SHP77 (cell line): ENCODE measurements around the gene AKAP12.
A peak's percentile ranks its signal among the peaks of the same experiment; 100 is the strongest.

Source experiments
- DNase-seq, 2 experiments: peaks; one replicate each; lab custom pipeline; 2025; lab: John Stamatoyannopoulos, UW

AKAP12 gene, protein sequence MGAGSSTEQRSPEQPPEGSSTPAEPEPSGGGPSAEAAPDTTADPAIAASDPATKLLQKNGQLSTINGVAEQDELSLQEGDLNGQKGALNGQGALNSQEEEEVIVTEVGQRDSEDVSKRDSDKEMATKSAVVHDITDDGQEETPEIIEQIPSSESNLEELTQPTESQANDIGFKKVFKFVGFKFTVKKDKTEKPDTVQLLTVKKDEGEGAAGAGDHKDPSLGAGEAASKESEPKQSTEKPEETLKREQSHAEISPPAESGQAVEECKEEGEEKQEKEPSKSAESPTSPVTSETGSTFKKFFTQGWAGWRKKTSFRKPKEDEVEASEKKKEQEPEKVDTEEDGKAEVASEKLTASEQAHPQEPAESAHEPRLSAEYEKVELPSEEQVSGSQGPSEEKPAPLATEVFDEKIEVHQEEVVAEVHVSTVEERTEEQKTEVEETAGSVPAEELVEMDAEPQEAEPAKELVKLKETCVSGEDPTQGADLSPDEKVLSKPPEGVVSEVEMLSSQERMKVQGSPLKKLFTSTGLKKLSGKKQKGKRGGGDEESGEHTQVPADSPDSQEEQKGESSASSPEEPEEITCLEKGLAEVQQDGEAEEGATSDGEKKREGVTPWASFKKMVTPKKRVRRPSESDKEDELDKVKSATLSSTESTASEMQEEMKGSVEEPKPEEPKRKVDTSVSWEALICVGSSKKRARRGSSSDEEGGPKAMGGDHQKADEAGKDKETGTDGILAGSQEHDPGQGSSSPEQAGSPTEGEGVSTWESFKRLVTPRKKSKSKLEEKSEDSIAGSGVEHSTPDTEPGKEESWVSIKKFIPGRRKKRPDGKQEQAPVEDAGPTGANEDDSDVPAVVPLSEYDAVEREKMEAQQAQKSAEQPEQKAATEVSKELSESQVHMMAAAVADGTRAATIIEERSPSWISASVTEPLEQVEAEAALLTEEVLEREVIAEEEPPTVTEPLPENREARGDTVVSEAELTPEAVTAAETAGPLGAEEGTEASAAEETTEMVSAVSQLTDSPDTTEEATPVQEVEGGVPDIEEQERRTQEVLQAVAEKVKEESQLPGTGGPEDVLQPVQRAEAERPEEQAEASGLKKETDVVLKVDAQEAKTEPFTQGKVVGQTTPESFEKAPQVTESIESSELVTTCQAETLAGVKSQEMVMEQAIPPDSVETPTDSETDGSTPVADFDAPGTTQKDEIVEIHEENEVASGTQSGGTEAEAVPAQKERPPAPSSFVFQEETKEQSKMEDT (N-terminal part only)

DNA sequence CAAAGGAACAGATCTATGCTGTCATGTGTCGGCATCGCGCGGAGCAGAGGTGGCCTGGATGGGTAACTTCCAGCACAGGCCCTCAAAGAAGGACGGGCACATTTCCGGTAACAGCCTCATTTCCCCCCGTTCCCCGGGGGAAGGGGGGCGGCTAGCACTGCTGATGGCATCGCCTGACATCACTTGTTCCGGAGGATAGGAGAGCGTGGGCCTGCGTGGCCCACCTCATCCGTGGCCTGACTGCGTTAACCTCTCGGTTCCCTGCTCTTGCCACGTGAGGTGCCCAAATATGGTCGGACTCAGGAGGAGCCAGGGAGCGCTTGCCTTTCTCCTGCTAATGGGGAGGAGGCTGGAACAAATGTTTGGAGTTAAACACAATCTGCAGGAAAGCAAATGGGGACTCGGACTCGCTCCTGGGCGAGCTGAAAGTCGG, at the start of gene AKAP12:
Gene AKAP12, plus strand, starts transcription at position 365 of the 433 bp plus-strand sequence. CDS start 596 bp downstream, outside the sequence.
- DNase-seq: no peak

DNA sequence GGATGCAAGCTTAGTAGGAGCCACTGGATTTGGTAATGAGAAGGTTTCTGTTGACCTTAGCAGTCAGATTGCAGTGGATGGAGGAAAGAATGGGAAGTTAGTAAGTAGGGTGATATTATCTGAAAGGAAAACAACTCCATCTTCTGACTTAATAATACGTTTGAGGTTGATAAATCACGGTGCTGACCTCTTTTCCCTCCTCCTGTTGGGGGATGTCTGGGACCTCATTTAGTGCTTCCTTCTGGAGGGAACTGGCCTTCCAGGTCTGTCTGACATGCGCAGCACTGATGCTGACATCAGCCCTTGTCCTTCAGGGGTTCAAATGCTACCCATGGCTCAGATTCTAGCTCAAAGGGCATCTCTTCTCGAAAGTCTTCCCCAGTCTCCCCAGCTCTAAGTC, 48.2 kb upstream of the AKAP12 start:
- DNase-seq: no peak

DNA sequence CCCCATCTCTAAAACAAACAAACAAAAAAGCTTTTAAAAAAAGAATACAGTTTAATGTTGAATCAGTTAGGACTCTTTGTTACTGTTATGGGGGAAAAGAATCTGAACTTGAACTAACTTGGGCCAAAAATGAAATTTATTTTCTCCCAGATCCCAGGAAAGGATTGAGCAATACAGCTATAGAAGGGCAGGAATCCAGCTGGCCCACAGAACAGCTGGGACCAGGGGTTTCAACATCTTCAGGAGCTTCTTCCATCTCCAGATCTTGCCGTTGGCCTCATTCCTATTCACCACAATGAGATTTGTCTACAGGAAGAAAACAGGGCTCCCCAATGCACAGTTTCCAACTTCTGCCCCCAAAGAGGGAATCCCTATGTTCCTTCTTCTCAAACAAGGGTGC, 43.2 kb upstream of the AKAP12 start:
- DNase-seq: no peak

DNA sequence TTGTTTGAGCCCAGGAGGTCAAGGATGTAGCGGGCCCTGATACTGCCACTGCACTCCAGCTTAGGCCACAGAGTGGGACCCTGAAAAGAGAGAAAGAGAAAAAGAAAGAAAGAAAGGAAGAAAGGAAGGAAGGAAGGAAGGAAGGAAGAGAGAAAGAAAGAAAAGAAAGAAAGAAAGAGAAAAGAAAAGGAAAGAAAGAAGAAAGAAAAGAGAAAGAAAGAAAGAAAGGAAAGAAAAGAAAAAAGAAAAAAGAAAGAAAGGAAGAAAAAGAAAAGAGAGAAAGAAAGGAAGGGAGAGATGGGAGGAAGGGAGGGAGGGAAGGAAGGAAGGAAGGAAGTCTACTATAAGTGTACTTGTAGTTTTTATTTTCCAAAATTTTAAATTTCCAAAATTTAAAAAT, 42.2 kb upstream of the AKAP12 start:
- no peak for DNase-seq

DNA sequence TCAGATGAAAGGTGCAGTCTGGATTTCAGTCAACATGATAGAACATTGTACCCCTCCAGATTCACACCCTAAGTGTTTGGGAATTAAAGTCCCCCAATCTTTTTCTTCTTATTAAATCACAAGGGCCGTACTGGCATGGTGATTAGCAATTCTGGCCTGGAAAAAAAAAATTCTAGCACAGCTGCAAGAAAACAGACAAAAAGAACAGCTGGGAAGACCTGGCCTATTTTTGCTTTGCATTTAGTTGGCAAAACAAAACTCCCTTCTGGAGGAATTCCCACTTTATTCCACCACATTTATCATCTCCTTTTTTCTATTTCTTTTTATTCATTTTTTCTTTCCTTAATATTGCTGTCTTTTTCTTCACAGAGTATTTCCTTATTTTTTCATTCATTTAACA, 39.8 kb upstream of the AKAP12 start:
- DNase-seq: no peak

DNA sequence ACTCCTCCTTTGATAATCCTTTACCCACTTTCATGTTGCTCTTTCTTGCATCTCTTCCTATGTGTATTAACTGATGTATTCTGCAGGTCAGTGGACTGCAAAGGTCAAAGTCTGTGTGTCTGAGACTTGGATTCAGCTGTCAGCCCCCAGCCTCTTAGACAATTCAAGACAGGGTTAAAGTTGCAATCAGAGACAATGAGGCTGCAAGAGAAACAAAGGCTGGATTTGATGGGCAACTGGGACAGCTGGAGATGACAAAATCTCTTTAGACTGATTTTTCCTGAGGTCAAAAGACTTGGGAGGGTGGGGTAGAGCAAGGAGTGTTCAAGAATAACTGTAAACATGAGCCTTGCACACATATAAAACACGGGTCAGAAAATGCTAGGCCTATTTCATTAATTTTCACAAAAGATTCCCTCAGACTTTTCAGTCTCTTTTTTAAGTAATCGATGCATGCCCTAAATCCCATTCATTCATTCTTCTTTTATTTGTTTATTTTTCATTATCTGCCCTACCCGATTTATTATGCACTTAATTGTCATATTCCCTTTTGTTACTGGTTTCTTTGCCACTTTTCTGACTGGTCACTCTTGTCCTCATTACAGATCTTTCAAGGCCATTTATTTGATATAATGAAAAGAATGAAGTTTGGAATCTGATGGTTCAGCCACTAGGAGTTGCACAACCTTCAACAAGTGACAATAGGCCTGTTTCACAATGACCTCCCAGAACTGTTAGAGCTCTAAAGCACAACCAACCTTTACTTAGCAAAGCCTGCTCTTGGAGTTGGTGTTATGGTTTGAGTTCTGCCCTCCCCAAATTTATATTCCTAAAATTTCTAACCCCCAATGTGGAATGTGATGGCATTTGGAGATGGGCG, 33.8 kb upstream of the AKAP12 start:
- no peak for DNase-seq

DNA sequence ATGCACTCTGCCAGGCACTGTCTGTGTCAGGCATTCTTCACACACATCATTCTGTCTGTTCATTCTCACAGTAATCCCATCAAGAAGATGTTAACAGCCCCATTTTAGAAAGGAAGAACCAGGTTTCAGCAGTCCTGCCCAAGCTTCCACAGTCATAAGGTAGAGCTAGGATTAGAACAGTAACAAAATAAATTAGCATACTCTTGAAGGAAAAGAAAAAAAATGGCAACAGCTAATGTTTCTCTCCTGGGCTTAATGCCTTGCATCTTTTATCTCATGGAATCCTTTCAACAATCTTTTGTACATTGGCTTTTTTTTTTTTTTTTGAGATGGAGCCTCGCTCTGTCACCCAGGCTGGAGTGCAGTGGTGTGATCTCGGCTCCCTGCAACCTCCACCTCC, 32.1 kb upstream of the AKAP12 start:
- no peak for DNase-seq

DNA sequence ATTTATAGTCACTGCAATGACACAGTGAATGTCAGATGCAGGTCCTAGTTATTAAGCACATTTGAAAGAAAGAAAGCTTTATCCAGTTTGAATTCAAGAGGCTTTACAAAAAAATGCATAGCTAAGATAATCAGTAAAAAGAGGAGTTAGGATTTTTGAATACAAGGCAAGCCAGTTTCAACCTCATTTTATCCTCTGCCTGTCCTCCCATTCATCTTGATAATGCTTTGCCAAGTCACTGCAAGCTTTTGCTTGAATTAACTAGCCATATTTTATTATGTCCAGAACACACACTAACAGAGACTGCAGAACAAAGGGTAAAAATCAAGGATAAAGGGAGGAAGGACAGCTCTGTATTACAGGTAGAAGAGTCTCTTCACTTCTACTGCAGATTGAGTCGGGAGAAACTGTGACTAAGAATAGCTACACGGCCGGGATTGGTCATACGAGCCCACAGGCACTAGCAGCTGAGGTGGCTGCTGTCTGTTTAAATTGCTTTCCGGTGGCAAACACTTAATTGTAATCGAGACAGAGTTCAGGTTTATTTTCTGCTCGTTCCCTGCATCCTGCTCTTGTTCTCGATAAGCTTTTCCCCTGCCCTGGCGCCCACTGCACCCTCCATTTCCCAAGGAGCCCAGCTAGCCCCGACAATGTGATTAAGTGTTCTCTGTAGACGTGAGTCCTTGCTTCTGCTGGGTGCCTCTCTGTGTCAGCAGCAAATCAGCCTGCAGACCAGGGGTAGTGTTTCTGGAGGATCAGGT, 30.5 kb upstream of the AKAP12 start:
- DNase-seq: peak; percentile 11 to 30

DNA sequence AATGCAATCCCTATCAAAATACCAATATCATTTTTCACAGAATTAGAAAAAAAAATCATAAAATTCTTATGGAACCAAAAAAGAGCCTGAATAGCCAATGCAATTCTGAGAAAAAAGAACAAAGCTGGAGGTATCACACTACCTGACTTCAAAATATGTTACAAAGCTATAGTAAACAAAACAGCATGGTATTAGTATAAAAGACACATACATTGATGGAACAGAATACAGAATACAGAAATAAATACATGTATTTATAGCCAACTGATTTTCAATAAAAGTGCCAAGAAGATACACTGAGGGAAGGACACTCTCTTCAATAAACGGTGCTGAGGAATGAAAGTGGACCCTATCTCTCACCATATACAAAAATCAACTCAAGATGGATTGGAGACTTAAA, 28.7 kb upstream of the AKAP12 start:
- DNase-seq: no peak

DNA sequence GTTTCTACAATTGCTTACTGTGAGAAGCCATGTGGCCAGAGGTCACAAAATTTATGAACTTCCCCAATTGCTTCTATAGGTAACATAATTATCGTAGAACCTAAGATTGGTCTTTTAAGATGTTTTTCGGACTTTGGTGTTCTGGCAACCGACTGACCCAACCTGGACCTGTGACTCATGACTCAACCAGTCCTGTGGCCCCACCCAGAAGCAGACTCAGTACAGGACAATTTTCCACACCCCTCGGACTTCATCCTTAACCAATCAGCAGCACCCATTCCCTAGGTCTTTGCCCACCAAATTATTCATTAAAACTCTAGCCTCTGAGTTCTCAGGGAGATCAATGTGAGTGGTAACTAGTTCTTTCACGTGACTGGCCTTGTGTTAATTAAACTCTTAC, 26.4 kb upstream of the AKAP12 start:
- no peak for DNase-seq

DNA sequence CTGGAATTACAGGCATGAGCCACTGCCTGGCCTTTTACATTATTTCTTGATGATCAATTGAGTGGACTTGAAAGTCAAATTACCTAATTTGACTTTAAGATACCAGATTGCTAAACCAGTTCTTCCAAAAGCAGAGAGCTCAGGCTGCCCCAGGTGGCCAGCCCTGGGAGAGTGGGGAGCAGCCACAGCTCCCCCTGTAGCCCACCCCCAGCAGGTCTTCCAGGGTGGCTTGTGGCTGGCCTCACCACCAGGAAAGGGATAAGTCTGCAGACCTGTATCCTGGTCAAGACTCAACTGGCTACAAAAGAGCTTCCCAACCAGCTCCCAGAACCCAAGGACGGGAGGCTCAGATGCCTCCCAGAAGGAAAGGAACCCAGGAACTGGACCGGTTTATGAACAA, 23.8 kb upstream of the AKAP12 start:
- DNase-seq: no peak

DNA sequence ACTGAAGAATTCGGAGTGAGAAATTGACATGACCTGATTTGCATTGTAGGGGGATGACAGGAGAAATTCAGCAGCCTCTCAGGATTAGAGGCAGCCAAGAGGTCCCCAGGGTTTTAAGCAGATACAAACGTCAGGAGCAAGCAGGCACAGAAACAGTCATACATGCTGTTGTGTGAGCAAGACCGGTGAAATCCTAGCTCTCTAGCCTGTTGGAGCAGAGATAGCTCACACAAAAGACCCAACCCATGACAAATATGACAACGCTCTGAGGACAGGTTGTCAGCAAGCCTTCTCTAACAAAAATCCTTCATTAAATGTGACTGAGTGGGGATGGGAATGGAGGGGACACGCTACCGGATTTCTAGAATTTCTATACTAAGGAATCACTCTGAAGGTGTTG, 23.0 kb upstream of the AKAP12 start:
- no peak for DNase-seq

DNA sequence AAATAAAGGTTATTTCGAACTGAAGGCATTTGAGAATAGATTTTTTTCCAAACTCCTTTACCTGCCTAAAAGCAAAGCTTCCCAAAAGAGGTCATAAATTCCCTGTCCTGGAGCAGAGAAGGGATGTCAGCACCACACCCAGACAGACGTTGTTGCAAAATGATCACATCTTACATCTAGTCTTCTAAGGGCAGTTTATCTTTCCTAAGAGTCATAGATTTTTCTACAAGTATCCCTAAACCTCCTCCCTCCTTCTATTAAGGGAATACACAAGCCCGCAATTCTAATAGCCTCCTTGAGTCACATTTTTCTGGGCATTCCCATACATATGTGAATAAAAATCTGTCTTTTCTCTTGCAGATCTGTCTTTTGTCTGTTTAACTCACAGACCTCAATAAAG, 20.6 kb upstream of the AKAP12 start:
- no peak for DNase-seq

DNA sequence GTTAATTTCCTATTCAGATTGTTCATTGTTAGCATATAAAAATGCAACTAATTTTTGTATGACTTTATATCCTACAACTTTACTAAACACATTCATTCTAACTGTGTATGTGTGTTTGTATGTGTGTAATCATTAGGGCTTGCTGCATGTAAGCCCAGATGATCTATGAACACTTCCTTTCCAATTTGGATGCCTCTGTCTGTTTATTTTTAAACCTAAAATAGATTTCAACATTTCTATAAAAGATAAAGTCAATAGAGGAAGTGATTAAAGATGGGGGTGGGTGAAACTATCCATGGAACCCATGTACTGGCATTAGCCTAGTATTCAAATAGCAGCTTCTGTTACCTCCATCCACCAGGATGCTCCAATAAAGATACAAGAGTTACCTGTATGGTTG, 15.7 kb upstream of the AKAP12 start:
- no peak for DNase-seq

DNA sequence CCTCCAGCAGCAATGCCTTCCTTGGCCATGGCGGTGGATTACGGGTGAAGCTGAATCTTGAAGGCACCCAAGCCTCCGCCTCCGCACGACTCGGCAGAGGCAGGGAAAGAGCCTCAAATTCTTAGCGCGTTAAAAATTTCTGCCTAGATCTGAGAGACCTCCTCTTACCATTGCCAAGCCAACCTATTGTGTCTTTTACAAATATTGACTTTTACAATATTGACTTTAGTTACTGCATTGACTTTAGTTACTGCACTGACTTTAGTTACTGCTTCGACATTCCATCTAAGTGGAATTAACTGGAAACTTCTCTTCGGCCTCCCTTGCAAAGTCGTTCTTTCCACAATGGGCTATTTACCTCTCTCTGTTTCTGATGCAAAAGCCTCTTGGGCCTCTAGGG, 13.8 kb upstream of the AKAP12 start:
- no peak for DNase-seq

DNA sequence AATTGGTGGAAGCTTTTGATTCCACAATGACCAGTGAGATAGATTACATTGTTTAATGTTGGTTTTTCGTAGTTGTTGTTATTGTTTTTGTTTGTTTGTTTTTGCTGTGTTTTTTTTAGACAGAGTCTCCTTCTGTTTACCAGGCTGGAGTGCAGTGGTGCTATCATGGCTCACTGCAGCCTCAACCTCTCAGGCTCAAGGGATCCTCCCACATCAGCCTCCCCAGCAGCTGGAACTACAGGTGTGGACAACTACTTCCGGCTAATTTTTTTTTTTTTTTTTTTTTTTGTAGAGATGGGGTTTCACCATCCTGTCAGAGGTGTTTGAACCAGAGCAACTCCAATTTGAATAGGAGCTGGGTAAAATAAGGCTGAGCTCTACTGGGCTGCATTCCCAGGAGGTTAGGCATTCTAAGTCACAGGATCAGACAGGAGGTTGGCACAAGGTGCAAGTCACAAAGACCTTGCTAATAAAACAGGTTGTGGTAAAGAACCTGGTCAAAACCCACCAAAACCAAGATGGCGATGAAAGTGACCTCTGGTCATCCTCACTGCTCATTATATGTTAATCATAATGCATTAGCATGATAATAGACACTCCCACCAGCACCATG, 10.9 kb upstream of the AKAP12 start:
- DNase-seq: no peak

DNA sequence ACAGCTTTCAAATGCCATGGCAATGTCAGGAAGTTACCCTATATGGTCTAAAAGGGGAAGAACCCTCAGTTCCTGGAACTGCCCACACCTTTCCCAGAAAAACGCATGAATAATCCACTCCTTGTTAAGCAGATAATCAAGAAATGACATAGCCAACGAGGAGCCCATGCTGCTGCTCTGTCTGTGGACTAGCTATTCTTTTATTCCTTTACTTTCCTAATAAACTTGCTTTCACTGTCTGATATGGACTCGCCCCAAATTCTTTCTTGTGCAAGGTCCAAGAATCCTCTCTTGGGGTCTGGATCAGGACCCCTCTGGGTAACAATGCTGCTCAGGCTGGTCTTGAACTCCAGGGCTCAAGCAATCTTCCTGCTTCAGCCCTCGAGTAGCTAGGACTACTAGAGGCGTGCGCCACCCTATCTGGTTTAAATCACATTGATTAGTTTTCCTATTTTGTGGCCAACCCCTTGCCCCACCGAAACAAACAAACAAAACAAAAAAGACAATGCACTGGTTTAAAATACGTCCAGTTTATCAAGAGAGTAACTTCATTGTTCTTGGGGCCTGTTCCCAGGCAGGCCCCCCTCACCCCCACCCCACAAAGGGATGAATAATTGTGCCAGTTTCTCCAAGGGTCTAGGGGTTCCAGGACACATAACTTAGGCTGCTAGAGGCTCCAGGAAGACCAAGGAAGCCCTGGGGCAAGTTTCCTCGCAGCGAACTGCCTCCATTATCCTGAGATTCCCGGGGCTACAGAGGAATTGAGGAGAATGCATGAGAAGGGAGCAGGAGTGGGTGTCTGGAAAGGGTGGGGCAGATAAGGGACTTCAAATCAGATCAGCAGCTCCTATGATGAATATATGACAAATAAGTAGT, 10.1 kb upstream of the AKAP12 start:
- DNase-seq: no peak

DNA sequence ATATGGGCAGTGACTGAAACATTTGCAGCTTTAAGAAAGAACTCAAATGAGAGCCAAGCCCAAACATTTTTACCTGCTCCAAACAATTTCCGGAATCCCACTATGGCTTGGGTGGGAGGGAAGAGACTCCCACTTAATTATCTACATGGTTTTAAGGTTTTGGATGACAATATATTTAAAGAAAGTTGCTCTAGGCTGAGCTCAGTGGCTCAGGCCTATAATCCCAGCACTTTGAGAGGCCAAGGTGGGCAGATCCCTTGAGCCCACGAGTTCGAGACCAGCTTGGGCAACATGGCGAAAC, 9.5 kb upstream of the AKAP12 start:
- DNase-seq: no peak

DNA sequence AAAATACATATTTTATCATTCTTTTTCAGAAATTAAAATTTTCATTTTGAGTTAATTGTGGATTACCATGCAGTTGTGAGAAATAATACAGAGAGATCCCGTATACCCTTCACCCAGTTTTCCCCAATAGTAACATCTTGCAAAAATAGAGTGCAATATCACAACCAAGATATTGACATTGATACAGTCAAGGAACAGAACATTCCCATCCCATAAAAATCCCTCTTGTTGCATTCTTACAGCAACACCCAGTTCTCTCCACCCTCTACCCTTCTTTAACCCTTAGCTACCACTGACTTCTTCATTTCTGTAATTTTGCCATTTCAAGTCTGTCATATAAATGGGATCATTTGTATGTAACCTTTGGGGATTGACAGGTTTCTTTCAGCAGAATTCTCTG, 6.9 kb upstream of the AKAP12 start:
- DNase-seq: no peak
